HG02840 (cell line): ENCODE data around the gene PRKCQ.

Experiments
- ATAC-seq: cut with Tn5 transposase; IDR thresholded peaks from one replicate; pipeline ENCODE4 v1.9.1; 2021; ENCODE audit warnings: mild to moderate bottlenecking, moderate library complexity, moderate number of reproducible peaks; ENCODE audit not compliant: unreplicated experiment, low FRiP score

The PRKCQ gene

GRCh38 chr10:6579904-6580278, at the start of gene PRKCQ:
PRKCQ (minus strand) TSS chr10:6580276; CDS start chr10:6515135, 65,141 bp downstream.
- ATAC-seq = peak; percentile 12

GRCh38 chr10:6625428-6625827, 45.4 kb upstream of the PRKCQ start:
- no peak for ATAC-seq

DNA sequence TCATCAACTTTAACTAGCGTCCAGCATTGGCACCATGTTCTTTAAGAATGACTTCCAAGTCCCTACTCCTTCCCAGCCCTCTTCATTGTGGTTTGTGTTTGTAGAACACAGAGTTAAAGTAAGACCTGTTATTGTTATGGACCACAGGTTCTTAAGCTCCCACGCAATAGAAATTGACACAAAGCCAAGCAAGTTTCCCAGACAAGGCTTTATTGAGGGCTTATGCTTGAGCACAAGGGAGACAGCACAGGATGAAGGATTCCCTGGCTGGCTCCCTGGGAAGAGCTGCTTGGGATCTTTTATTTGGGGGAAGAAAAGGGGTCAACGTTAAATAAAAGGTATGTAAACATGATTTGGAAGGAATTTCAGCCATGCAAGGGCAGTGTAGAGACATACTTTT, 44.3 kb upstream of the PRKCQ start:
- no peak for ATAC-seq

DNA sequence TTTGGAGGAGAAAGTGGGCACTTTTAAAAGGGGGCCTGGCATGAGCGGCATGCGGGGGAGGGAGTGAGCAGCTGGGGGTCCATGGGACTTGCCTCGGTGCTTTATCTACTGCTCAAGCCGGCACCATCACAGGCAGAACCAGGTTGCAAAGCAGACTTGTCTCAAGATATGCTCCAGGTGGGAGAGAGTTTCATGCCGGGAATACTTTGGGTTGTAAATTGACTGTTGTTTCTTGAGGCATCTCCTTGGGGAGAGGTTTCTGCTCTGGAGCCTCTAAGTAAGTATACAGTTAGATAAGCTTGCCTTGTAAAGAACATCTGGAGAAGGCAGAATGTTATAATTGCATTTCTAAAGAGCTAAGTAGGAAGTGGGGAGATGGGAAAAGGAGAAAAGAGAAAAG, 42.8 kb upstream of the PRKCQ start:
- no peak for ATAC-seq

GRCh38 chr10:6621536-6621935, 41.5 kb upstream of the PRKCQ start:
- no peak for ATAC-seq

GRCh38 chr10:6619660-6620059, 39.6 kb upstream of the PRKCQ start:
- no peak for ATAC-seq

DNA sequence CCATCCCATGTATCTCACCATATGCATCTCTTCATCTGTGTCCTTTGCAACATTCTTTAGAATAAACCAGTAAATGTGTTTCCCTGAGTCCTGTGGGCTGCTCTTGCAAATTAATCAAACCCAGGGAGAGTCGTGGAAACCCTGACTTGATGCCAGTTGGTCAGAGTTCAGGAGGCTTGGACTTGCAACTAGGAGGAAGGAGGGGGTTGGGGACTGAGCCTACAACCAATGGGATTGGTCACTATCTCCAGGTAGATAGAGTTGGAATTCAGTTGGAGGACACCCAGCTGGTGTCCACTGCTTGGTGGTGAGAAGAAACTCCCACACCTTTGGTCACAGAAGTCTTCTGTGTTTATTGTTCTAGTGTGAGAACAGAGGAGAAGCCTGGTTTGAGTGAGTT, 38.3 kb upstream of the PRKCQ start:
- ATAC-seq = no peak

DNA sequence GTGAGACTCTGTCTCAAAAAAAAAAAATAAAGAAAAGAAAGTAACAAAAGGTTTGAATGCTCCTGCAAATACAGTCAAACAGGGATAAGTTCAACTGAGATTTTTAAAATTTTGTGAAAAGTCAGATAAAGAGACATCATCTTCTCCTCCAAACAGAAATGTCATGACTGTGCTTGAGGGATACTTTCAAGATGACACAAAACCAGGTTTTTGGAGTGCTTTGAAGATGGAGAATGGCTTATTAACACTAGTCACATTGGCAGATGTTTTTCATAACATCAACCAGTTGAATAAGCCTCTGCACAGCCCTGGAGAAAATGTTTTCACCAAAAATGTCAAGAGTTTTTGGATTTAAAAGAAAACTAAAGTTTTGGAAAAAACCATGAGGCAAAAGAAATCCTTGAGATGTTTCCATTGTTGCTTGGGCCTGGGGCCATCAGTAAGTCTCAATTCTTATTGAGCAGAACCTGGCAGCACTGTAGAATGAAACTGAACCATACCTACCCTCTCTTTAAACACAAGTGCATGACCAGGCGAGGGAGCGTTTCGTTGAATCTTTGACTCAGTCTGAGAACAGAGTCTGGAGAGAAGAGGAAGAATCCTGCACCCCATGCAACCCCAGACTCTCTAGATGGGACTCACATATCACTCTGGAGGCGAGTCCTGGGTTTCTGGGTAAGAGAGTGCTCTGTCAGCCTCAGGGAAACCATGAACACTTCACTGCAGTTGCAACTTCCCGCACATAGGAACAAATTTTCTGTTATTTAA, 37.4 kb upstream of the PRKCQ start:
- no peak for ATAC-seq

GRCh38 chr10:6615971-6616370, 35.9 kb upstream of the PRKCQ start:
- ATAC-seq = no peak

- no peak for ATAC-seq
Measured at GRCh38 chr10:6612371-6612770, 32.3 kb upstream of the PRKCQ start.

DNA sequence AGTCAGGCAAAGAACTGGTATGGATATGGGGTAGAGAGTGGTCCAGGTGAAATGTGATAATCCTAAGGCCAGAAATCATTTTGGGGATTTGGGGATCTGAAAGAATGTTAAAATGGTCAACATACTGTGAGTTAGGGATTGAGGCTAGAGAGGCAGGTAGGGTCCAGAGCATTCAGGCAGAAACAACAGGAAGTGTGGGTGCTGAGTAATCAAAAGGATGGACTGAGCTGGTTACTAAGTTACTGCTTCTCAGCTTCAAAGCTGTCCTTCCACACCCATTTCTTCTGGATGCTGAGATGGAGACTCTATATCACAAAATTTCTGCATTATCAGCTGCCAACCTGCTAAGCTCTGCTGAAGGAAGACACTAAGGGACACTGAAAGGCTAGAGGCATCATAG, 30.6 kb upstream of the PRKCQ start:
- ATAC-seq = no peak

DNA sequence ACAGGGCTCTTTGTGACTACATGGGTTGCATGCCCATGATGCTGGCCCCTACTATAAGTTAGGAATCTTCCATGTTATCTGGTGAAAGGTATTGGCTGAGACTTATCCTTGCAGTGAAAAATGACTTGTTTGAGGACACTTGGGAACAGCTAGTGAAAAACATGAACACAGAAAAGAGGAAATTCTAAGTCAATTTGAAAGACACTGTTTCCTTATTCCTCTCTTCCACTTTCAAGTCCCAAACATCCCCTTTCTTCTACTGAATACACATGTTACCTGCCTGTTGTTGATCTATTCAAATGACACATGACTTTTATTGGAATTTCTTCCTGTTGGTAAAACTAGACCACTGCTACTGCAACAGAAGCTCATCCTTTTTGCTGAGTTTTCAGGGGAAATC, 29.5 kb upstream of the PRKCQ start:
- ATAC-seq = no peak

DNA sequence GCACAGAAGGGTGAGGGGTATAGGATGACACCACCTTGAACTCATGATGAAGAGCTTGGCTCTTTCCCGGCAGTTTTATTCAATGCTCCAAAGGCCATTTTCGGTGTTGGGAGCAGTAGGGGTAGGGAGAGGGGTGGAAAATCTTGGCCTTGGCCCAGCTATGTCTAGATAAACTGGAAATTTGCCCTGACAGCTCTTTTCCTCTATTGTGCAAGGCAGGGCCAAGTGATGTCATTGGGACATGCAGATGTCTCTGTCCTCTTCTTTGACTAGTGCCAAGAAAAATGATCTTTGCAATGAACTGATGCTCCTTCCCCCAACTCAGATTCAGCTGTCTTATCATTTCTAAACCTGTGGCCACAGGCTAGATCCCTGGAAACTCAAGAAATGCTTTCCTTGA, 27.7 kb upstream of the PRKCQ start:
- no peak for ATAC-seq

GRCh38 chr10:6607182-6607581, 27.1 kb upstream of the PRKCQ start:
- ATAC-seq = no peak

GRCh38 chr10:6603142-6604125, 23.4 kb upstream of the PRKCQ start:
- ATAC-seq = no peak

- no peak for ATAC-seq
Measured at GRCh38 chr10:6602700-6603084, 22.6 kb upstream of the PRKCQ start.

- no peak for ATAC-seq
Measured at GRCh38 chr10:6602026-6602699, 22.1 kb upstream of the PRKCQ start.

DNA sequence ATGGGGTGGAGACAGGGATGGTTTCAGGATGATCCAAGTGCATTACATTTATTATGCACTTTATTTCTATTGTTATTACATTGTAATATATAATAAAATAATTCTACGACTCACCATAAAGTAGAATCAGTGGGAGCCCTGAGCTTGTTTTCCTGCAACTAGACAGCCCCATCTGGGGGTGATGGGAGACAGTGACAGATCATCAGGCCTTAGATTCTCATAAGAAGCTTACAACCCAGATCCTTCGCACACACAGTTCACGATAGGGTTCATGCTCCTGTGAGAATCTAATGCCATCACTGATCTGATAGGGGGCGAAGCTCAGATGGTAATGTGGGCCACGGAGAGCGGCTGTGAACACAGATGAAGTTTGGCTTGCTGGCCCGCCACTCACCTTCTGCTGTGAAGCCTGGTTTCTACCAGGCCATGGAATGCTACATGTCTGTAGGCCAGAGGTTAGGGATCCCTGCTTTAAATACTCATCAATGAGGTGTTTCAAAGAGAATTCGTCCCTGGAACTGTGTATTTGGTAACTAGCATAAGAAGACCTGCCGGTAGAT, 21.2 kb upstream of the PRKCQ start:
- ATAC-seq = no peak

- ATAC-seq = no peak
Measured at GRCh38 chr10:6600224-6600987, 20.3 kb upstream of the PRKCQ start.

DNA sequence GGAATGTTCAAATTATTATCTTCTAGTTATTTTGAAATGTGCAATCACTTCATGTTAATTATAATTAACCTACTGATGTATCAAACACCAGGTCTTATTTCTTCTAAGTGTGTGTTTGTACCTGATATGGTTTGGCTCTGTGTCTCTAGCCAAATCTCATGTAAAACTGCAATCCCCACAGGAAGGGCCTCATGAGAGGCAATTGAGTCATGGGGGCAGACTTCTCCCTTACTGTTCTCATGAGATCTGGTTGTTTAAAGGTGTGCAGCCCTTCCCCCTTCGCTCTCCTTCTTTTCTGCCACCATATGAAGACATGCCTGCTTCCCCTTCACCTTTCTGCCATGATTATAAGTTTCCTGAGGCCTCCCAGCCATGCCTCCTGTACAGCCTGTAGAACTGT, 18.6 kb upstream of the PRKCQ start:
- ATAC-seq = no peak
